Measurements from ENCODE around the gene MCC.

DNA sequence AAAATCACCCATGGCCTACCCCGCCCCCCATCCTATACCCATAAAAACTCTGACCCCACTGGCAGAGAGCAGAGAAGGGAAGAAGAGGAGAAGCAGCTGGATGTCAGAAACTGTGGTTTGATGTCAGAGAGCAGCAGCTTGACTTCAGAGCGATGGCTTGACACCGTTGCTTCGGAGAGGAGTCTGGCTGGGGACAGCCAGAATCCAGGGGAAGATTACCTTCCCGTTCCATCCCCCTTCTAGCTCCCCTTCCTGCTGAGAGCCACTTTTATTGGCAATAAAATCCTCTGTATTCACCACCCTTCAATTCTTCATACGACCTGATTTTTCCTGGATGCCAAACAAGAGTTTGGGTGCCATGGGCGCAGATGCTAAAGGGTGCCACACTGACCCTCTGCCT lies 373.7 kb downstream of the MCC start:
- TF ChIP-seq POLR2AphosphoS5 (IDR thresholded peaks at IDR 0.05; ENCODE audit: low read depth, low read length) (no peak), TAF1 (IDR thresholded peaks at IDR 0.05; ENCODE audit: borderline replicate concordance, insufficient read depth, low read length) (no peak), FOXP2 (optimal IDR thresholded peaks at IDR 0.05; ENCODE audit: borderline replicate concordance, extremely low read depth, extremely low read length, insufficient read depth) (no peak), SIN3A (IDR thresholded peaks at IDR 0.05; ENCODE audit: borderline replicate concordance, insufficient read depth, low read length) (no peak)
- TF ChIP-seq, protein P1, sequence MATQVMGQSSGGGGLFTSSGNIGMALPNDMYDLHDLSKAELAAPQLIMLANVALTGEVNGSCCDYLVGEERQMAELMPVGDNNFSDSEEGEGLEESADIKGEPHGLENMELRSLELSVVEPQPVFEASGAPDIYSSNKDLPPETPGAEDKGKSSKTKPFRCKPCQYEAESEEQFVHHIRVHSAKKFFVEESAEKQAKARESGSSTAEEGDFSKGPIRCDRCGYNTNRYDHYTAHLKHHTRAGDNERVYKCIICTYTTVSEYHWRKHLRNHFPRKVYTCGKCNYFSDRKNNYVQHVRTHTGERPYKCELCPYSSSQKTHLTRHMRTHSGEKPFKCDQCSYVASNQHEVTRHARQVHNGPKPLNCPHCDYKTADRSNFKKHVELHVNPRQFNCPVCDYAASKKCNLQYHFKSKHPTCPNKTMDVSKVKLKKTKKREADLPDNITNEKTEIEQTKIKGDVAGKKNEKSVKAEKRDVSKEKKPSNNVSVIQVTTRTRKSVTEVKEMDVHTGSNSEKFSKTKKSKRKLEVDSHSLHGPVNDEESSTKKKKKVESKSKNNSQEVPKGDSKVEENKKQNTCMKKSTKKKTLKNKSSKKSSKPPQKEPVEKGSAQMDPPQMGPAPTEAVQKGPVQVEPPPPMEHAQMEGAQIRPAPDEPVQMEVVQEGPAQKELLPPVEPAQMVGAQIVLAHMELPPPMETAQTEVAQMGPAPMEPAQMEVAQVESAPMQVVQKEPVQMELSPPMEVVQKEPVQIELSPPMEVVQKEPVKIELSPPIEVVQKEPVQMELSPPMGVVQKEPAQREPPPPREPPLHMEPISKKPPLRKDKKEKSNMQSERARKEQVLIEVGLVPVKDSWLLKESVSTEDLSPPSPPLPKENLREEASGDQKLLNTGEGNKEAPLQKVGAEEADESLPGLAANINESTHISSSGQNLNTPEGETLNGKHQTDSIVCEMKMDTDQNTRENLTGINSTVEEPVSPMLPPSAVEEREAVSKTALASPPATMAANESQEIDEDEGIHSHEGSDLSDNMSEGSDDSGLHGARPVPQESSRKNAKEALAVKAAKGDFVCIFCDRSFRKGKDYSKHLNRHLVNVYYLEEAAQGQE (IDR thresholded peaks at IDR 0.05; ENCODE audit: insufficient read depth in 1 of 2, low read depth in 2 of 2, low read length in 2 of 2), result no peak
